LNCAP (cell line): ENCODE data around the gene SORBS2.

ENCODE experiments used
- CTCF ChIP-seq: fragments of 450-650 bp; IDR thresholded peaks from 2 replicates; pipeline ENCODE4 v1.5.1; 2017; ENCODE audit warnings: mild to moderate bottlenecking

SORBS2 gene, protein sequence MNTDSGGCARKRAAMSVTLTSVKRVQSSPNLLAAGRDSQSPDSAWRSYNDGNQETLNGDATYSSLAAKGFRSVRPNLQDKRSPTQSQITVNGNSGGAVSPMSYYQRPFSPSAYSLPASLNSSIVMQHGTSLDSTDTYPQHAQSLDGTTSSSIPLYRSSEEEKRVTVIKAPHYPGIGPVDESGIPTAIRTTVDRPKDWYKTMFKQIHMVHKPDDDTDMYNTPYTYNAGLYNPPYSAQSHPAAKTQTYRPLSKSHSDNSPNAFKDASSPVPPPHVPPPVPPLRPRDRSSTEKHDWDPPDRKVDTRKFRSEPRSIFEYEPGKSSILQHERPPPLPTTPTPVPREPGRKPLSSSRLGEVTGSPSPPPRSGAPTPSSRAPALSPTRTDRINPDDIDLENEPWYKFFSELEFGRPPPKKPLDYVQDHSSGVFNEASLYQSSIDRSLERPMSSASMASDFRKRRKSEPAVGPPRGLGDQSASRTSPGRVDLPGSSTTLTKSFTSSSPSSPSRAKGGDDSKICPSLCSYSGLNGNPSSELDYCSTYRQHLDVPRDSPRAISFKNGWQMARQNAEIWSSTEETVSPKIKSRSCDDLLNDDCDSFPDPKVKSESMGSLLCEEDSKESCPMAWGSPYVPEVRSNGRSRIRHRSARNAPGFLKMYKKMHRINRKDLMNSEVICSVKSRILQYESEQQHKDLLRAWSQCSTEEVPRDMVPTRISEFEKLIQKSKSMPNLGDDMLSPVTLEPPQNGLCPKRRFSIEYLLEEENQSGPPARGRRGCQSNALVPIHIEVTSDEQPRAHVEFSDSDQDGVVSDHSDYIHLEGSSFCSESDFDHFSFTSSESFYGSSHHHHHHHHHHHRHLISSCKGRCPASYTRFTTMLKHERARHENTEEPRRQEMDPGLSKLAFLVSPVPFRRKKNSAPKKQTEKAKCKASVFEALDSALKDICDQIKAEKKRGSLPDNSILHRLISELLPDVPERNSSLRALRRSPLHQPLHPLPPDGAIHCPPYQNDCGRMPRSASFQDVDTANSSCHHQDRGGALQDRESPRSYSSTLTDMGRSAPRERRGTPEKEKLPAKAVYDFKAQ (N-terminal part only)

GRCh38 chr4:185811509-185812364, at the start of gene SORBS2:
SORBS2 (minus strand) TSS chr4:185812194; CDS start chr4:185690571, 121,623 bp downstream.
- no peak for TF ChIP-seq CTCF

GRCh38 chr4:185859111-185859510, 47.1 kb upstream of the SORBS2 start:
- TF ChIP-seq CTCF = no peak

GRCh38 chr4:185853841-185854240, 41.8 kb upstream of the SORBS2 start:
- TF ChIP-seq CTCF = no peak

DNA sequence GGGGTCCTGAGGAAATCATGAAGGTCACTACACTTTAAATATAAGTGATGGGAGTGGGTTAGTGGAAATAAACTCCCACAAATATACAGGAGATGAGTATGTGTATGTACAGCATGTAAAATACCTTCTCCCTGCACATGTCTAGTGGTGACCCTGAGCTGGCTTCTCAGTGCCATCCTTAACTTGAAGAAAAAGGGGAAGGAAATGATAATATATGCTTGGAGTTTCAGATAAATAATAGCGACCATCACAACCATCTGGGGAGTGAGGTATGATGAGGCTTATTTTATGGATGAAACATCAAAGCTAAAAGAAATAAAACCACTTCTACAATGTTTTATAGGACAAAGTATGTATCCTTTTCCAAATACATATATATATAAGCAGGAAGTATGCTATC, 41.0 kb upstream of the SORBS2 start:
- TF ChIP-seq CTCF = no peak

DNA sequence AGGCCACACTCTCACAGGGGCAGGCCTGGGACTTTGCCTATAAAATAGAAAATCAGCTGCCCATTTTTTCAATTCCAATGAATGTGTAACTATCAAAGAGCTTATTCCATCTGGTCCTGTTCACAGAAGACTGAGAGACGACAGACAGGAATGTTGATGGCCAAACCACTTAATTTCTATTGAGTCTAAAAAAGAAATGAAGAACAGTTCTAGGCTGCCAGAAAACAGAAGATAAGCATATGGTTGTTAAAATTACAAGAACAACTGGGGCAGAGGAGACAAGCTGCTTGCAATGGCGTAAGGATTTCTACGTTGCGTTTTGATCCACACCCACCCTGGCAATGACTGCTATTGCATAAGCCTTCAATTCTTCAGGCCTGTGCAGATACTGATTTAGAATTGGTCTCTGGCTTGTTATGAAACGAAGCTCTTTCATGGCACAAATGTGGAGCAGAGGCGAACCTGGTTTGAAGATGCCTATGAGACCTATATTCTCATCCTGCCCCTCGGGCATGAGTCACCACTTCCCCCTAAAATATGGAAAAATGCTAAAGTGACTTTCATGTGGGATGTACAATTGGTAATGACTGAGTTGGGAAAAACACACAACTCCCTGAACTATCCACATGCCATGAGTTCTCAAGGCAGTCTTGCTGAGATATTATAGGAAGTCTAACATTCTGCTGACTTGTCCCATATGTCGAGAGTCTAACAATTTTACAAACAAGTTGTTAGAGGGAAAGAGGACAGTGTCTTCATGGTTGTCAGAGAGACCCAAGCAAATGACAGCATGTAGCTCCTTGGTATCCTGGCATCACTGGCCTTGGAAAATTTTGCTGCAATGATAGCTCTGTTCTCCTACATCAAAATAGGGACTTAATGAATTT, 37.9 kb upstream of the SORBS2 start:
- TF ChIP-seq CTCF = no peak

DNA sequence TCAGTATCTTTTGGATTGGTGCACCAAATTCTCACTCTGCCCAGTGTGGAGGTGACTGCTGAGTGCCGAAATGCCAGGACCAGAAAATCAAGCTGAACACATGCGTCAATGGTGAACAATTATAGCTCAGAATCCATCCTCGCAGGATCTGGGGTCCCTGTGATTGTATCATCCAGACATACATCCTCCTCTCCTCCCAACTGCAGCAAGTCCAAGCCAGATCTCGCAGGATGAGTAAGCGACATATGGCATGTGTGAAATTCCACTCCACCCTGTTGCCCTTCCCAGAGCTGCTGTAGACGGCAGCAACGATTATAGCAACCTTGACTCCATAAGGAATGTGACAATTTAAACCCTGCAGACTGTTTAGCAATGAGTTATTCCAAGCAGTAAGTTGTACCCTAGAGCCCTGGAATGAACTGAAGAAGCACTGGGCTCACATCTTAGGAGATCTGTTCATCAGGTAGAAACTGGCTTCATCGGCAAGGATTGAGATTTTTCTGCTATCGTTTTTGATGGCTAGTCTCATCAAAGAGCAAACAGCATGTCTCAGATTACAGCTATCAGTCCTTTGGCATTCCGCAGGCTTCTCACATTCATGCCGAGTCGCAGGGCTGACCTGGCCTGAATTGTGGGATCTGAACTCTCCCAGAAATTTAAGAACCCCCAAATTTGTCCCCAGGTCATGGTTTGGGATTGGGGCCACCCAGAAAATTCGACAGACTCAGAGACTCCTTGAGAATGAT, 35.5 kb upstream of the SORBS2 start:
- no peak for TF ChIP-seq CTCF
